Smooth muscle cell (in vitro differentiated cells): ENCODE data around the gene PXDN. TPM values are rescaled to one million over a fixed set of nuclear protein-coding genes. Genes with fewer than 3 reads are reported as not detected.

Source experiments
- DNase-seq: peaks from one replicate; lab custom pipeline; 2025; ENCODE audit not compliant: unreplicated experiment; lab: John Stamatoyannopoulos, UW
- H2AFZ ChIP-seq: fragments of 200-600 bp; sonication (generic); 2 replicates; pipeline ENCODE4 v1.6.0; 2016; ENCODE audit warnings: antibody characterized with exemption, low read depth, mild to moderate bottlenecking
- H3F3A ChIP-seq: fragments of 200-600 bp; sonication (generic); 2 replicates; pipeline ENCODE4 v1.6.0; 2017; ENCODE audit warnings: antibody characterized with exemption, low read depth
- H3K27ac ChIP-seq: fragments of 200-600 bp; sonication (generic); 2 replicates; pipeline ENCODE4 v1.5.1; 2016; ENCODE audit warnings: low read depth, mild to moderate bottlenecking
- H3K27me3 ChIP-seq: fragments of 200-600 bp; sonication (generic); 2 replicates; pipeline ENCODE4 v1.6.1; 2016; ENCODE audit warnings: low read depth, mild to moderate bottlenecking
- H3K36me3 ChIP-seq: fragments of 200-600 bp; sonication (generic); 2 replicates; pipeline ENCODE4 v1.5.1; 2016; ENCODE audit warnings: low read depth
- H3K4me1 ChIP-seq: fragments of 200-600 bp; sonication (generic); 2 replicates; pipeline ENCODE4 v1.5.1; 2016; ENCODE audit warnings: low read depth
- H3K4me2 ChIP-seq: fragments of 200-600 bp; sonication (generic); 2 replicates; pipeline ENCODE4 v1.6.0; 2016; ENCODE audit warnings: mild to moderate bottlenecking
- H3K4me3 ChIP-seq: fragments of 200-600 bp; sonication (generic); 2 replicates; pipeline ENCODE4 v1.5.1; 2016; ENCODE audit warnings: mild to moderate bottlenecking
- H3K79me2 ChIP-seq: fragments of 200-600 bp; sonication (generic); 2 replicates; pipeline ENCODE4 v1.6.0; 2016; ENCODE audit warnings: low read depth, mild to moderate bottlenecking
- H3K9ac ChIP-seq: fragments of 200-600 bp; sonication (generic); 2 replicates; pipeline ENCODE4 v1.6.0; 2016; ENCODE audit warnings: low read depth
- H3K9me3 ChIP-seq: fragments of 200-600 bp; sonication (generic); replicated peaks from 2 replicates; pipeline ENCODE4 v1.5.1; 2016; ENCODE audit warnings: low read depth
- H4K20me1 ChIP-seq: fragments of 200-600 bp; sonication (generic); 2 replicates; pipeline ENCODE4 v1.6.0; 2016; ENCODE audit warnings: low read depth
- WGBS: methylation state at CpG from one replicate; pipeline ENCODE4 v1.1.7; 2016; ENCODE audit warnings: low lambda C conversion rate; 5-methylcytosine and 5-hydroxymethylcytosine counted together
- polyA plus RNA-seq: library from polyadenylated mRNA; unstranded; fragments of >200 nt; fragmentation: Nextera tagmentation; extraction: Ambion mirVana; gene quantifications from 2 replicates; pipeline ENCODE4 v1.2.1, GENCODE V29; 2016
- total RNA-seq: library from RNA; depleted of rRNA; stranded (reverse); fragments of >200 nt; gene quantifications from 2 replicates; pipeline ENCODE4 v1.2.3, GENCODE V29; 2014
- TF ChIP-seq, protein P1 (sequence below): fragments of 200-600 bp; sonication (generic); IDR thresholded peaks from 2 replicates; pipeline ENCODE4 v1.5.1; 2017; ENCODE audit warnings: borderline replicate concordance, mild to moderate bottlenecking, antibody characterized with exemption; ENCODE audit not compliant: insufficient read depth, poor library complexity, severe bottlenecking

Gene PXDN
- total and polyA plus RNA-seq, 2 experiments from 2014 or later: 328 to 333 TPM

DNA sequence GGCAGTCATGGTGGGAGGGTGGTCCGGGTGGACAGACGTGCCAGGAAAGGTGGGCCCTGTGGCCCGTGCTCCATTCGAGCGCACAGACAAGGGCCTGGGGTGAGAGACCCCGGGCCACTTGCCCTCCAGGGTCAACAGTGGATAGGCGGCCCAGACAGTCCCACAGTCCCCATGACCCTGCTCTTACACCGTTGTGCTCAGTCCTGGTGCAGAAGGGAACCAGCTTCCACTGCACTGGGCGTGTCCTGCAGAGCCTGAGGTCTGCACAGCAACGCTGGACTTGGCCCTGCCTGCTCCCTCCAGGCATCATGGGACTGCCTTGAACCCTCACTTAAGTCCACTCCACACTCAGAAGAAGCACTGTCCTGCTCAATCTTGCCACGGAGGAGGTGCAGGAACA is 52.0 kb downstream of the PXDN start:
- Histone ChIP-seq H3K27ac (no peak overlapping the region), H3K79me2 (peaks cover 78% of the 10 kb centered on the region)
- 97% methylated on average over 11 of the region's 11 CpGs for WGBS

DNA sequence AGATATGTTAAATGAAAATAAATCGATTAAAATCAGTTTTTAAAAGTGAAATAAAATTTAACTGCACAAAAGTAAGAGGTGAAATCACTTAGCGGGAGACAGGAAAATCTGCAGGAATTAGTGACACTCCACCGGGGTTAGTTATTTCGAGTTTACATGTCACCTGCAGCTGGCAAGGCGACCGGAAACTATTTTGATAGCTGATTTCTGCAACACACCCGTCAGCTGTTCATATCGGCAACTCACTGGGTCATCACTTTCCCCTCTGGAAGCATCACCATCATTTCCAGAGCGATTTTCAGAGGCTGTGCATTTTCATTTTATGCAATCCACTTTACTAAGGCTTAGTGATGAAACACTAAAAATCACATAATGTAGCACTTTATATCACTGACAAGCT is 52.9 kb downstream of the PXDN start:
- Histone ChIP-seq H3K4me3 (no peak overlapping the region), H3K27me3 (no peaks in the 10 kb centered on the region), H3K36me3 (peaks cover 27% of the 10 kb centered on the region), H3K27ac (no peak overlapping the region), H3K4me2 (no peak overlapping the region), H3K4me1 (no peaks in the 10 kb centered on the region), H3K79me2 (peaks cover 69% of the 10 kb centered on the region), H3K9me3 (no peaks in the 10 kb centered on the region), H3F3A (no peaks in the 10 kb centered on the region), H4K20me1 (peaks cover 88% of the 10 kb centered on the region), H3K9ac (no peak overlapping the region), H2AFZ (no peak overlapping the region)
- DNase-seq: no peak
- TF ChIP-seq, protein P1, sequence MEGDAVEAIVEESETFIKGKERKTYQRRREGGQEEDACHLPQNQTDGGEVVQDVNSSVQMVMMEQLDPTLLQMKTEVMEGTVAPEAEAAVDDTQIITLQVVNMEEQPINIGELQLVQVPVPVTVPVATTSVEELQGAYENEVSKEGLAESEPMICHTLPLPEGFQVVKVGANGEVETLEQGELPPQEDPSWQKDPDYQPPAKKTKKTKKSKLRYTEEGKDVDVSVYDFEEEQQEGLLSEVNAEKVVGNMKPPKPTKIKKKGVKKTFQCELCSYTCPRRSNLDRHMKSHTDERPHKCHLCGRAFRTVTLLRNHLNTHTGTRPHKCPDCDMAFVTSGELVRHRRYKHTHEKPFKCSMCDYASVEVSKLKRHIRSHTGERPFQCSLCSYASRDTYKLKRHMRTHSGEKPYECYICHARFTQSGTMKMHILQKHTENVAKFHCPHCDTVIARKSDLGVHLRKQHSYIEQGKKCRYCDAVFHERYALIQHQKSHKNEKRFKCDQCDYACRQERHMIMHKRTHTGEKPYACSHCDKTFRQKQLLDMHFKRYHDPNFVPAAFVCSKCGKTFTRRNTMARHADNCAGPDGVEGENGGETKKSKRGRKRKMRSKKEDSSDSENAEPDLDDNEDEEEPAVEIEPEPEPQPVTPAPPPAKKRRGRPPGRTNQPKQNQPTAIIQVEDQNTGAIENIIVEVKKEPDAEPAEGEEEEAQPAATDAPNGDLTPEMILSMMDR: no peak
- 94% methylated on average over 9 of the region's 9 CpGs for WGBS

More for the DNA sequence above, 52.0 kb downstream of the PXDN start:
- H2AFZ ChIP-seq: no peak overlapping the region
- H3F3A ChIP-seq: no peaks in the 10 kb centered on the region
- peaks cover 27% of the 10 kb centered on the region for H3K36me3 ChIP-seq
- H3K9me3 ChIP-seq: no peaks in the 10 kb centered on the region
- no peaks in the 10 kb centered on the region for H3K27me3 ChIP-seq
- no peak overlapping the region for H3K4me2 ChIP-seq
- no peak overlapping the region for H3K4me3 ChIP-seq
- no peak overlapping the region for H3K9ac ChIP-seq
- TF ChIP-seq, protein P1: no peak
- no peaks in the 10 kb centered on the region for H3K4me1 ChIP-seq
- peaks cover 89% of the 10 kb centered on the region for H4K20me1 ChIP-seq
- DNase-seq: no peak

DNA sequence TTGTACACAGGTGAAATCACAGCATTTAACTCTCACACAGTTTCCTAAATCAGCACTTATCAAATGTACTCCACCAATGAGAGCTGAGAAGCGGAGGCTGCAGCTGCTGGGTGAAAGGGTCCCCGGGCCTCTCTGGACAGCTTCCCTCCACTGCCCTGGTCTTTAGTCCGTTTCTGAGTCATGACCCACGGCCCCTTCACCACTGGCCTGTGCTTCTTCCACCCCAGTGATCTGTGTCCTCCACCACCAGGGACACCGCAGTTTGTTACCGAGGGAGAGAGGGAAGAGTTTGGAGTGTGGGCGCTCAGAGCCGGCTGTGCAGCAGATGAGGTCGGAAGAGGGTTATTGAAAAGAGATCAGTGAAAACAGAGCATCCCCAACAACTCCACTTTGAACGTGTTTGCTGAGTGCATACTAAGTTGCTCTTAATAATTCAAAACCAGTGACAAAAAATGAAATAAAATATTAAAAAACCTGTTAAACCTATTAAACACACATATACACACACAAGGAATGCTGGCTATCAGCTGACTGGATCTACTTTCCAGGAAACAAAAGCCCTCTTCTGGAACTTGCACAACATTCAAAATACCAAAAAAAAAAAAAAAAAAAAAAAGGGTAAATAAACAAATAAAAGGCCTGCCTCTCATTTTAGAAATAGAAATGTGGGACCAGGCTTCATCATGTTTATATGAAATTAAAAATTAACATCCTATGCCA is 54.1 kb downstream of the PXDN start:
- H3K27me3 ChIP-seq: no peaks in the 10 kb centered on the region
- WGBS: 84% methylated on average over 10 of the region's 10 CpGs
- no peaks in the 10 kb centered on the region for H3K4me1 ChIP-seq
- peaks cover 27% of the 10 kb centered on the region for H3K36me3 ChIP-seq
- H2AFZ ChIP-seq: no peak overlapping the region
- TF ChIP-seq, protein P1: no peak
- no peaks in the 10 kb centered on the region for H3K9me3 ChIP-seq
- no peak overlapping the region for H3K4me2 ChIP-seq
- no peak overlapping the region for H3K27ac ChIP-seq
- no peak for DNase-seq
- H3K9ac ChIP-seq: no peak overlapping the region
- H3F3A ChIP-seq: no peaks in the 10 kb centered on the region
- no peak overlapping the region for H3K4me3 ChIP-seq
- peaks cover 93% of the 10 kb centered on the region for H4K20me1 ChIP-seq
- peaks cover 63% of the 10 kb centered on the region for H3K79me2 ChIP-seq

DNA sequence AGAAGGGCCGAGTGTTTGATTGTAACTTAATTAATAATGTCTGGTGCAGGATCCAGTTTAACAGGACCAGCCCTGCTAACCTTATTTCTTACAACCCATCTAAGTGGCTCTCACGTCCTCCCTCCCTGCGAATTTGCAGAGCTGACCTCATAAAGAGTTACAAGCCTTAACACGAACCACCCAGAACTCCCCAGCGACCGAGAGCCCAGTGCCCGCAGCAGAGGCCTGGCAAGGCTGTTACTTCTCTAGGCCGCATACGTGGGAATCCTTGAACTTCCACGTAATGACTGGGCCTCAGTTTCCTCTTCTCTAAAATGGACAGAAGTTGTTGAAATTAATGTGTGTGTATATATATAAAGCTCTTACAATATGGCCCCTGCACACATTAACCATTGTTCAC is 55.5 kb downstream of the PXDN start:
- Histone ChIP-seq H3K9me3 (no peaks in the 10 kb centered on the region), H3K4me2 (no peak overlapping the region), H3K27me3 (no peaks in the 10 kb centered on the region), H3F3A (no peaks in the 10 kb centered on the region), H3K27ac (no peak overlapping the region), H3K9ac (no peak overlapping the region), H3K4me3 (no peak overlapping the region), H3K4me1 (no peaks in the 10 kb centered on the region), H3K36me3 (peaks cover 27% of the 10 kb centered on the region), H3K79me2 (peaks cover 62% of the 10 kb centered on the region), H2AFZ (no peak overlapping the region), H4K20me1 (peaks cover 93% of the 10 kb centered on the region)
- DNase-seq: no peak
- TF ChIP-seq, protein P1: no peak
- 89% methylated on average over 10 of the region's 10 CpGs for WGBS
